ES-I3 (cell line): ENCODE results near the gene SMYD3.

Experiments
- H3K36me3 ChIP-seq: 2 replicates; pipeline ENCODE4 v1.6.1; 2013; ENCODE audit warnings: mild to moderate bottlenecking, low read length, control low read depth, moderate library complexity; ENCODE audit not compliant: insufficient read depth
- H3K4me1 ChIP-seq: 2 replicates; pipeline ENCODE4 v1.6.1; 2013; ENCODE audit warnings: mild to moderate bottlenecking, control low read depth, low read length; ENCODE audit not compliant: insufficient read depth
- H3K9ac ChIP-seq: 2 replicates; pipeline ENCODE4 v1.6.1; 2013; ENCODE audit warnings: low read depth, mild to moderate bottlenecking, low read length, moderate library complexity
- H3K9me3 ChIP-seq: 2 replicates; pipeline ENCODE4 v1.6.1; 2013; ENCODE audit warnings: mild to moderate bottlenecking, low read length, moderate library complexity; ENCODE audit not compliant: control insufficient read depth, insufficient read depth

Gene SMYD3

GRCh38 chr1:246067432-246068216, 439.5 kb downstream of the SMYD3 start:
- Histone ChIP-seq H3K4me1 (peaks cover 28% of the 10 kb centered on the region), H3K36me3 (no peaks in the 10 kb centered on the region), H3K9me3 (no peaks in the 10 kb centered on the region), H3K9ac (no peak overlapping the region)

- no peaks in the 10 kb centered on the region for H3K9me3 ChIP-seq
- peaks cover 28% of the 10 kb centered on the region for H3K4me1 ChIP-seq
- H3K36me3 ChIP-seq = no peaks in the 10 kb centered on the region
- H3K9ac ChIP-seq = no peak overlapping the region
These were observed 440.5 kb downstream of the SMYD3 start for GRCh38 chr1:246066573-246066972.

GRCh38 chr1:246065592-246065991, 441.5 kb downstream of the SMYD3 start:
- H3K4me1 ChIP-seq = peaks cover 28% of the 10 kb centered on the region
- no peaks in the 10 kb centered on the region for H3K9me3 ChIP-seq
- no peaks in the 10 kb centered on the region for H3K36me3 ChIP-seq
- no peak overlapping the region for H3K9ac ChIP-seq

GRCh38 chr1:246064891-246065290, 442.2 kb downstream of the SMYD3 start:
- Histone ChIP-seq H3K4me1 (peaks cover 28% of the 10 kb centered on the region), H3K36me3 (no peaks in the 10 kb centered on the region), H3K9me3 (no peaks in the 10 kb centered on the region), H3K9ac (no peak overlapping the region)

- Histone ChIP-seq H3K9me3 (no peaks in the 10 kb centered on the region), H3K9ac (no peak overlapping the region), H3K4me1 (peaks cover 28% of the 10 kb centered on the region), H3K36me3 (no peaks in the 10 kb centered on the region)
These were observed 444.0 kb downstream of the SMYD3 start for GRCh38 chr1:246063013-246063616.

GRCh38 chr1:246058466-246058865, 448.6 kb downstream of the SMYD3 start:
- H3K4me1 ChIP-seq = no peaks in the 10 kb centered on the region
- no peaks in the 10 kb centered on the region for H3K9me3 ChIP-seq
- no peaks in the 10 kb centered on the region for H3K36me3 ChIP-seq
- H3K9ac ChIP-seq = no peak overlapping the region

- no peaks in the 10 kb centered on the region for H3K36me3 ChIP-seq
These were observed 454.5 kb downstream of the SMYD3 start for GRCh38 chr1:246052603-246053002.

GRCh38 chr1:246051909-246052518, 455.1 kb downstream of the SMYD3 start:
- no peak overlapping the region for H3K9ac ChIP-seq
- H3K36me3 ChIP-seq = no peaks in the 10 kb centered on the region
- no peaks in the 10 kb centered on the region for H3K9me3 ChIP-seq
- H3K4me1 ChIP-seq = no peaks in the 10 kb centered on the region

More at GRCh38 chr1:246052603-246053002, 454.5 kb downstream of the SMYD3 start:
- Histone ChIP-seq H3K9ac (no peak overlapping the region), H3K9me3 (no peaks in the 10 kb centered on the region), H3K4me1 (no peaks in the 10 kb centered on the region)

GRCh38 chr1:246048693-246049092, 458.4 kb downstream of the SMYD3 start:
- Histone ChIP-seq H3K36me3 (no peaks in the 10 kb centered on the region), H3K9ac (no peak overlapping the region), H3K4me1 (no peaks in the 10 kb centered on the region), H3K9me3 (no peaks in the 10 kb centered on the region)

- no peaks in the 10 kb centered on the region for H3K36me3 ChIP-seq
- H3K9me3 ChIP-seq = no peaks in the 10 kb centered on the region
- H3K9ac ChIP-seq = no peak overlapping the region
- no peaks in the 10 kb centered on the region for H3K4me1 ChIP-seq
These were observed 463.5 kb downstream of the SMYD3 start for GRCh38 chr1:246043556-246043955.

- no peaks in the 10 kb centered on the region for H3K4me1 ChIP-seq
These were observed 465.7 kb downstream of the SMYD3 start for GRCh38 chr1:246041360-246041759.

GRCh38 chr1:246040200-246040890, 466.7 kb downstream of the SMYD3 start:
- no peak overlapping the region for H3K9ac ChIP-seq
- H3K4me1 ChIP-seq = no peaks in the 10 kb centered on the region
- H3K36me3 ChIP-seq = no peaks in the 10 kb centered on the region
- no peaks in the 10 kb centered on the region for H3K9me3 ChIP-seq

More at GRCh38 chr1:246041360-246041759, 465.7 kb downstream of the SMYD3 start:
- Histone ChIP-seq H3K9ac (no peak overlapping the region), H3K36me3 (no peaks in the 10 kb centered on the region), H3K9me3 (no peaks in the 10 kb centered on the region)

GRCh38 chr1:246039584-246039983, 467.5 kb downstream of the SMYD3 start:
- H3K36me3 ChIP-seq = no peaks in the 10 kb centered on the region
- no peaks in the 10 kb centered on the region for H3K4me1 ChIP-seq
- no peaks in the 10 kb centered on the region for H3K9me3 ChIP-seq
- H3K9ac ChIP-seq = no peak overlapping the region

- Histone ChIP-seq H3K9me3 (no peaks in the 10 kb centered on the region), H3K9ac (no peak overlapping the region), H3K36me3 (no peaks in the 10 kb centered on the region), H3K4me1 (no peaks in the 10 kb centered on the region)
These were observed 469.2 kb downstream of the SMYD3 start for GRCh38 chr1:246037832-246038231.
